CD4-positive, alpha-beta T cell treated with Interleukin-12 subunit alpha and Interleukin-12 subunit beta, for 1 hour (primary cell): ENCODE results near the gene OR9Q2.
"Not testable (repeated sequence)": the region's sequence is repeated elsewhere in the genome, so short reads cannot be mapped to it uniquely, and the experiment has no call there.

Source experiments
- DNase-seq: peaks from one replicate; pipeline ENCODE4 v3.0.0-alpha.2; 2020

OR9Q2 gene

GRCh38 chr11:58188770-58189169 is at the start of gene OR9Q2:
Gene OR9Q2, plus strand, starts transcription at chr11:58189070. Its CDS starts 1,421 bp downstream, at chr11:58190491.
- no peak for DNase-seq

- no peak for DNase-seq
These were observed 46.1 kb upstream of the OR9Q2 start for GRCh38 chr11:58142761-58143160.

- DNase-seq, result no peak
These were observed 36.1 kb upstream of the OR9Q2 start for GRCh38 chr11:58152781-58153180.

- DNase-seq, result no peak
These were observed 24.5 kb upstream of the OR9Q2 start for GRCh38 chr11:58164389-58164788.

- DNase-seq, result no peak
These were observed 23.9 kb upstream of the OR9Q2 start for GRCh38 chr11:58164990-58165389.

GRCh38 chr11:58165504-58166106 is 23.3 kb upstream of the OR9Q2 start:
- DNase-seq, result no peak

GRCh38 chr11:58177409-58178054 is 11.3 kb upstream of the OR9Q2 start:
- DNase-seq, result no peak

GRCh38 chr11:58178444-58178843 is 10.4 kb upstream of the OR9Q2 start:
- no peak for DNase-seq

- DNase-seq, result no peak
These were observed 9.2 kb upstream of the OR9Q2 start for GRCh38 chr11:58179648-58180047.

GRCh38 chr11:58186938-58187337 is 1.9 kb upstream of the OR9Q2 start:
- no peak for DNase-seq

GRCh38 chr11:58192229-58192628 is 3.4 kb downstream of the OR9Q2 start:
- DNase-seq, result no peak

- DNase-seq, result no peak
These were observed 4.5 kb downstream of the OR9Q2 start for GRCh38 chr11:58193391-58193790.

GRCh38 chr11:58195939-58196338 is 7.1 kb downstream of the OR9Q2 start:
- no peak for DNase-seq

GRCh38 chr11:58199271-58199670 is 10.4 kb downstream of the OR9Q2 start:
- DNase-seq, result no peak

GRCh38 chr11:58204042-58204441 is 15.2 kb downstream of the OR9Q2 start, which contains the start of gene OR1S2:
Gene OR1S2, minus strand, starts transcription at chr11:58204142. Its CDS starts 0 bp downstream, at chr11:58204142.
- no peak for DNase-seq

- not testable (repeated sequence) for DNase-seq
These were observed 23.6 kb downstream of the OR9Q2 start, which contains the start of gene OR1S1 for GRCh38 chr11:58212420-58212819. Gene OR1S1, plus strand, starts transcription at chr11:58212720.

GRCh38 chr11:58216476-58216875 is 27.6 kb downstream of the OR9Q2 start:
- no peak for DNase-seq

GRCh38 chr11:58222721-58223120 is 33.9 kb downstream of the OR9Q2 start:
- DNase-seq, result no peak

GRCh38 chr11:58227956-58228615 is 39.2 kb downstream of the OR9Q2 start:
- no peak for DNase-seq
